HG02943 (cell line): Measurements from ENCODE around the gene EIF3D.

ENCODE experiments used
- ATAC-seq: cut with Tn5 transposase; IDR thresholded peaks from one replicate; pipeline ENCODE4 v1.9.1; 2021; ENCODE audit warnings: mild to moderate bottlenecking, low read depth, moderate library complexity; ENCODE audit not compliant: unreplicated experiment

The EIF3D gene, protein sequence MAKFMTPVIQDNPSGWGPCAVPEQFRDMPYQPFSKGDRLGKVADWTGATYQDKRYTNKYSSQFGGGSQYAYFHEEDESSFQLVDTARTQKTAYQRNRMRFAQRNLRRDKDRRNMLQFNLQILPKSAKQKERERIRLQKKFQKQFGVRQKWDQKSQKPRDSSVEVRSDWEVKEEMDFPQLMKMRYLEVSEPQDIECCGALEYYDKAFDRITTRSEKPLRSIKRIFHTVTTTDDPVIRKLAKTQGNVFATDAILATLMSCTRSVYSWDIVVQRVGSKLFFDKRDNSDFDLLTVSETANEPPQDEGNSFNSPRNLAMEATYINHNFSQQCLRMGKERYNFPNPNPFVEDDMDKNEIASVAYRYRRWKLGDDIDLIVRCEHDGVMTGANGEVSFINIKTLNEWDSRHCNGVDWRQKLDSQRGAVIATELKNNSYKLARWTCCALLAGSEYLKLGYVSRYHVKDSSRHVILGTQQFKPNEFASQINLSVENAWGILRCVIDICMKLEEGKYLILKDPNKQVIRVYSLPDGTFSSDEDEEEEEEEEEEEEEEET

DNA sequence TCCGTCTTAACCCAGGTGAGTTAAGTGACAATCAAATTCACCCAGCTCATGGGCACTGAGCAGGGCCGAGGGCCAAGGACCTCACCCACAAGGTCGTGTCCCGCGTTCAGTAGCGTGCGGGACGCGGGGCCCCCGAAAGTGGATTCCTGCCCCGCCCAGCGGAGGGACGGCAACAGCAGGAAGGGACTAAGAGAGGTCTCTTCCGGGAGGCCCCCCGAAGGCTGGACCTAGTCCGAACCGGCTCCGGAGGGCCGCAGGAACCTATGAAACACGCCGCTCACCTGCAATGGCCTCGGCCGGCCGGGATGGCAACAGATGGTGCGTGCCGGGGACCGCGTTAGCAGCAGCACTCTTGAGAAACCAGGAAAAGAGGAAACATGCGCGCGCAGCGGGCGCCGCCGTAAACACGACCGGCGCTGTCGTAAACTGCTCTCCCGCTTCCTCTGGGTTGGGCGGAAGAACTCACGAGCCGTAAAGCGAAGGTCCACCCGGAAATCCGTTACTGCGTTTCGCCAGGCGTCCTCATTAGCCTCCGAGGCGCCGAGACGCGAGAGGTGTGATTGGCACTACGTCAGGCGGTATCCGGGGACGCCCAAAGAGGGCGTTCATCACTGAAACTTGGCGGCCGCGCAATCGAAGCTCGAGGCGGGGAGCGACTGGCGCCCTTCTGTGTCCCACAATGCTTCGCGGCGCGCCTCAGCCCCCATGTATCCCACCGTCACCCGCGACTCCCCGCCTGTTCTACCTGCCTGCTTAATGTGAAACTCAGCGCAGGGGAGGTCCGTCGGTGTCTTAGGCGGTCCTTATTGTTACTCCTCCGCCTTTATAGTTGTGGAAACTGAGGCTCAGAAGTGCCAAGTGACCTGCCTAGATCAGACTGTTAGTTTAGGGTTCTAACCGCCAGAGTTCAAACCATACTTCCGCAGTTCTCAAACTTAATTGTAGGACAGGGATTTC is at the start of gene EIF3D:
EIF3D (minus strand) TSS at position 372 of the 957 bp plus-strand sequence. CDS start 3,045 bp downstream, outside the sequence.
- peak; percentile 91 for ATAC-seq

DNA sequence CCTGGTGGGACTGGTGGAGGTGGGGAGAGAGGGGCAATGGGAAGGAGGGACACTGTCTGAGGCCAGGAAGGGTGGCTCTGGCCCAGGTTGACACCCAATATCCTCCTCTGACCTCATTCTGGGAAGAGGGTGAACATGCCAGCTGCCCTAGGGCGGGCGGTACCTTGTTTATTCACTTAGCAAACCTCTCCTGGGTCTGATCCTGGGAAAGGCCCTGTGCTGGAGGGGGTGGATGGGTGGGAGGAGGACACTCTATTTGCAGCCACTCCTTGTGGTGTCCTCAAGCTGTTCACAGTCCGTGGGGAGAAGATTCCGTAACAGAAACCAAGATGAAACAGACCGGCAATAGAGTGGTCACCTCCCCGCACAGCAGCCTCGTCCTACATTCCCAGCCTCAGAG is 49.7 kb upstream of the EIF3D start:
- no peak for ATAC-seq

DNA sequence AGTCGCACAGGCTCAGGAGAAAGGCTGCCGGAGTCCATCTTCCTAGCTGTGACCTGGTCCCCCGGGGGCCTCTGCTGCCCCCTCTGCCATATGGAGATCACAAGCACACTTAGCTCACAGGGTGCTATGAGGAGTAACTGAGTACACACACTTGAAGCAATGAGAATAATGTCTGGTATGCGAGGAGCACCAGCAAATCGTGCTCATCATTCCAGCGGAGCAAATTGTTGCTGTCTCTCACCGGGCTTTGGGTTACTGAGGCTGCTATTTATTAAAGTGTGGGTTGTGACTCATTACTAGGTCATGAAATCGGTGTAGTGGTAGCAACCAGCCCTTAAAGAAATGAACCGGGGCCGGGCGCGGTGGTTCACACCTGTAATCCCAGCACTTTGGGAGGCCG is 48.1 kb upstream of the EIF3D start:
- ATAC-seq: no peak

DNA sequence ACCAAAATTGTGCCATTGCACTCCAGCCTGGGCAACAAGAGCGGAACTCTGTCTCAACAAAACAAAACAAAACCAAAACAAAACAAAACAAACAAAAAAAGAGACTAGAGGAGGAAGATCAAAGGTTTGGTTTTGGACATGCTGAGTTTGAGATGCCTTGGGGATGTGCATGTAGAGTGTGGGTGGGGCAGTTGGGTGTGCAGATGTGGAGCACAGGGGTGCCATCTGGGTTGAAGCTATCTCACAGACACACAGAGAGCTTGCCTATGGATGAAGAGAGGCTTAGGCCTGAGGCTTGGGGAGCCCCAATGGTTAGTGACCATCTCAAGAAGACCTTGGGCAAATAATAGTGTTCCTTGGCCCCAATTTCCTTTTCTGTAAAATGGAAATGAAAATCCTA is 45.8 kb upstream of the EIF3D start:
- no peak for ATAC-seq

GRCh38 chr22:36573815-36574363 is 44.9 kb upstream of the EIF3D start:
- no peak for ATAC-seq

DNA sequence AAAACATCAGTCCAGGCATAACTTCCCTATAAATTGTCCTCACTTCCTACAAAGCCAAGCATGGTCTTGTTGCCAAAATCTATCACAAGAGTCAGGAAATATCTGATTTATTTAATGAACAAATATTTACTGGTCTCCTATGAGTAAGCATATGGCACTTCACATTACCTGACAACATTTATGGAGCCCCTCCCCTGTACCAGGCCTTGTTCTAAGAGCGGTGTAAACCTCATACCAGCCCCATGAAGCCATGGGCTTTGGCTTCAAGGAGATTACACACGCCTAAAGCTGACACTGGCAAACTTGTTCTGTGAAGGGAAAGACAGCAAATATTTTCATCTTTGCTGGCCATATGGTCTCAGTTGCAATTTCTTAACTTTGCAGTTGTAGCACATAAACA is 43.0 kb upstream of the EIF3D start:
- ATAC-seq: no peak

DNA sequence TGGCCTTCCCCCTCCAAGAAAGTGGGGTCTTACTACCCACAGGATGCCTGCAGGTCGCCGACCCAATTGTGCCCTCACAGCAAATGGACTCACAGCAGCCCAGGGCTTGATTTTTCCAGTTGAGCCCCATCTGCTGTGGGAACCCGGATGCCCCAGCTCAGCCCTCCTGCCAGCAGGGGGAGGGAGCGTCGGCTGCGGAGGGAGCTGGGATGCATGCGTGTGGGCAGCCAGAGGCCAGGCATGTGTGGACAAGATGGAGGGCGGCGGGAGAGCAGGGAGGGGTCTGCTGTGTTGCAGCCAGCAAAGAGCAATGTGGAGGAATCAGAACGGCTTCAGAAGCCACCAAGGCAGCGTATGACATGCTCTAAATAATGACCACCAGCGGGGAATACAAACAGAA is 41.0 kb upstream of the EIF3D start:
- no peak for ATAC-seq

DNA sequence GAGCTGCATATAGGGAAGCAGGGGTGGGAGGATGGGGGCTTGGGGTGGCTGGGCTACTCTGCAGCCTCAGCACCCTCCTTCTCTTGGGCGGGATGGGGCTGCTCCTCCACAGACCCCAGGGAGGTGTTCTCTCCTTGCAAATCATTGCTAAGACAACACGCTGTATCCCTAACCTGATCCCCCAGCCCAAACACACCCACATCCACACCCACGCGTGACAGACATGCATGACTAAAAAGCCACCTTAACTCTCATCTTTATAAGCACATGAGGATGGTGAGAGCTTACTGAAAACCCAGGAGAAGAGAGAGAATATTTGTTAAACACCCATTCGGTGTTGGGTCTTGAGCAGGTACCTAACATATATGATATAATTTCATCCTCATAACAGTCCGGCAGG is 39.9 kb upstream of the EIF3D start:
- no peak for ATAC-seq

DNA sequence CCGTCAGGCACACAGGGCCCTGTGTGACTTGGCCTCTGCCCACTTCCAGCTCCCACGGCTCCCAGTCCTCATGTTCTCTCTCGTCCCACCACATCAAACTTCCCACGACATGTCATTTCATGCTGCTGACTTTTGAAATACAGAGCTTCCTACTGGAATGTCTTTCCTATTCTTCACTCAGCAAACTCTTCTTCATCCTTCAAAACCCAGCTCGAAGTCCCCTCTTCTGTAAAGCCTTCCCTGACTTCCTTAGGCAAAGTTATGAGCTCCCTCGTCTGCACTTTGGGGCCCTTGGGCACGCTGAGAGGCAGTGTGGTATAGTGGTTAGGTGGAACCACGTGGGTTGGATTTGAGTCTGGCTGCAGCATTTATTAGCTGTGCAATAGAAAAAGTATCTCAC is 37.8 kb upstream of the EIF3D start:
- no peak for ATAC-seq

- ATAC-seq: no peak
Measured at GRCh38 chr22:36565686-36566085, 36.7 kb upstream of the EIF3D start.

DNA sequence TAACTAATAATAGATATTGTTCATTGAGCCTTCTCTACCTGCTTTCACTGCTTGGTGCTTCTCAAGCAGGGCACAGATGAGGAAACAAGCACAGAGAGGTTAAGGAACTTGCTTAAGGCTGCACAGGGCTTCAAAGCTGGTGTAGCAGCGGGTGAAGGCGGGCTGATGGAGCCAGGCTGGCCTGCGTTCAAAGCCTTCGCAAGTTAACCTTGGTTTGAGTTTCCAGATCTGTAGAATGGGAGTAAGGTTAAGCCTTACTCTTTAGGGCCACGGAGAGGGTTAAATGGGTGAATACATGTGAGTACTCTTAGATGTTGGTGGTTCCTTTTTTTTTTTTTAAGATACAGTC is 36.2 kb upstream of the EIF3D start:
- no peak for ATAC-seq

DNA sequence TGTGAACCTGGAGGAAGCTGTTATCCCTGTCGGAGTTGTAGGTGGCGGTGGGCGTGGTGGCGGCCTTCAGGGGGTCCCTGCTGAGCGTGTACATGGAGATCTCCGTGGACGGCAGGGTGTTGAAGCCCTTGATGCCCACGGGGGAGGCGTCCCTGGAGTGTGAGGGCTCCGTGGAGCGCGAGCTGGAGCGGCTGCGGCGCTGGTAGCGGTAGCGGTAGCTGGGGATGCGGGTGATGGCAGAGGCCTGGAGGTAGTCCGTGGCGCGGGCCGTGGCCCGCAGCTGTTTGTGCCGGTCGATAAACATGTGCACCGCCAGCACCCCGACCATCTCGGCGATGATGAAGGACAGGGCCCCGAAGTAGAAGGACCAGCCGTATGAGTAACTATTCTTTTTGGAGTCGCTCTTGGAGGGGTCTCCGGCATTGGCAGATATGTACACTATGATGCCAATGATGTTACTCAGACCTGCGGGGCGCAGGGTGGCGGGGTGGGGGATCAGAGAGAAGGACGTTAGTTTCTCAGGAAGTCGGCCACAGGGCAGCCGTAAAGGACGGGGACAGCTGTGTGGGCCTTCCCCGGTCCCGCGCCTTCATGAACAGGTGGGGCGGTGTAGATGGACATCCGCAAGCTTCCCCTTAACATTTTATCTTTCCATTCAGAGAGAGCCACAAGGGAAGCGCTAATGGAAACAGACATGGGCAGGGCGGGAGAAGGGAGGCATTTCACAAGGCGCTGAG is 35.6 kb upstream of the EIF3D start:
- ATAC-seq: no peak

- no peak for ATAC-seq
Measured at GRCh38 chr22:36563898-36564297, 34.9 kb upstream of the EIF3D start.

DNA sequence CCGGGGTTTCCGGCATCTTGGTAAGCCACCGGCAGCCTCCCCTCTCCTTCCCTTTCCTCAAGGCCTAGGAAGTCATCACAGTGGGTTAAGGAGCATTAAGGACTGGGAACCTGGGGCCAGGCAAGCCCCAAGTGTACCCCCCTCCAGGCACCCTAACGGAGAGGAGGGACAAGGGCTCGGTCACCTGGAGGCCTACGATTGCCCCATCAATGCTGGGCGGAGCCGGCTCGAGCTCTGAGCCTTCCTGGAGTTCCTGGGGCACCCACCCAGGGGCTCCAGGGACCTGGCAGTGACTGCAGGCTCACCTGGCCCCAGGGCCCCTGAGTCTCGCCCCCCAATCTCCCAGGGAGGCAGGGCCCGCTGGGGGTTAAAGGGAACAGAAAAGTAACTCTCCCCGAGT is 34.5 kb upstream of the EIF3D start:
- ATAC-seq: no peak

DNA sequence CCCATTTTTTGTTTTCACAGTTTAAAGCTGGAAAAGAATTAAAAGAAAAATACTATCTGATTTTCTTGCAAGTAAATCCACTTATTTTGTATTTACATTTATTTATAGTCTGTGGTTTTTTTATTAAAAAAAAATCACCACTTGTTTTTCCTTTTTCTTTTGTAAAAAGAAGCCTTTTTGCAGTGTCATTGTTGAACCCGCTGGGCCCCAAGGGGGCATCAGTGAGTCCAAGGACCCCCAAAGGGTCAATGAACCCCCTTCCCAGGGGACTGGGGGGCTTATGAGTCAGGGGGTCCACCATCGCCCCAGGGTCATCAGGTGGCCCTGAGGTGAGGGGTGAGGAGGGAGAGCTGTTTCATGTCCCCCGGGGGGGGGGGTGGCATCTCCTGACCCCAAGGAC is 34.0 kb upstream of the EIF3D start:
- ATAC-seq: no peak

DNA sequence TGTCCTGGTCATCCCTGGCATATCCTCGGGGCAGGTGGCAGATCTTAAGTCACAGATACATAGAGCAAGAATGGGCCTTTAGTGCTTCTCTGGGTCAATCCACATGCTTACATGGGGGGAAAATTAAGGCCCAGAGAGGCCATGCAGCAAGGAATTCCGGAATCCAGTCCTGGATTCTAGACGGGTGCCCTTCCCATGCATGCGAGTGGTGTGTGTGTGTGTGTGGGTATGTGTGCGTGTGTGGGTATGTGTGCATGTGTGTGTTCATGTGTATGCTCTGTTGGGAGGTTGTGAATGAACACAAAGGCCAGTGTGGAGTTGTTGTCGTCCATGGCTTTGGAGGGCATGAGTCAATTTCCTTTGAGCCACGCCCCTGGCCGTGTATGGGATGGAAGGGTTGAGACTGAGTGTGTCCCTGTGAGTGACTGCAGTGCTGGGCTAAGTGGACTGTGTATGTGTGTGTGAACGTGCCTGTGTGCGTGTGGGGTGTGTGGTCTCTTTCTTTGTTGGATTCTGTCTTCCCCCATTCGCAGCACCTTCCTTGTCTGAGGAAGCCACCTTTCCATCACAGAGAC is 33.4 kb upstream of the EIF3D start:
- no peak for ATAC-seq

- no peak for ATAC-seq
Measured at GRCh38 chr22:36561291-36561811, 32.4 kb upstream of the EIF3D start.

DNA sequence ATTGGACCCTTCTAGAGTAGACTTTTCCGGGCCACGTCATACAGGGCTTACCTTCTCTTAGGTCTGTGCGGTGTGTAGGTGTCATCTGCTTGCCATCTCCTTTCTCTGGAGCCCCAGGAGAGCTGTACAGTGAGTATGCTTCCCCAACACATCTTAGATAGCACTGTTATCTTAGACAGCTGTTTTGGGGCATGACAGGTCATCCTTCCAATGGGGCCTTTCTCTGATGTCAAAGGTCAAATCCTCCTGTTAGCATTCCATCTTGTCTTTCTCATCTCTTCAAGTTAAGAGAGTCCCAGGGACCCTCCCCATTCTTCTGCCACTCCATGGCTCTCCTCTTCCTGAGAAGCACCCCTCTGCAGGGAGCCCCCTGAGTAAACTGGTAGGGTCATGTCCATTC is 31.0 kb upstream of the EIF3D start:
- ATAC-seq: no peak

DNA sequence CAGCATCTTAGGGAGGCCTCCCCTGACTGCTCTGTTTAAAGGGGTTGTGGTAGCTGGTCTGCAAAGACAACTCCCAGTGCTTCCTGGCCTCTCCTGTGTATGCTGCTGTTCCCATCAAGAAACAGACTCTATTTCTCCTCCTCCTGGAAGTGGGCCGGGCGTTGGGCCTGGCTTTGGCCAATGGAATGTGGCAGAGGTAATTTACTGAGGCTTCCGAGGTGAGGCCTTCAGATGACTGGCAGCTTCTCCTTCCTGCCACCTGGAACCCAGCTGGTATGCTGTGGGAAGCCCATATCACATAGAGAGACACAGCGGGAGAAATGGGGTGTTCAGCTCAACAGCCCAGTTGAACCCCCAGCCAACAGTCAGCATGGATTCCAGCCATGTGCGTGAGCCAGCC is 25.1 kb upstream of the EIF3D start:
- ATAC-seq: no peak

GRCh38 chr22:36552289-36552688 is 23.3 kb upstream of the EIF3D start:
- ATAC-seq: no peak
